Astrocyte (in vitro differentiated cells and primary cell): Measurements from ENCODE around the gene TBX21.

Source experiments
- EZH2 ChIP-seq: IDR thresholded peaks from 2 replicates; pipeline ENCODE4 v1.6.1; 2012; ENCODE audit warnings: mild to moderate bottlenecking, low read length, inconsistent platforms; ENCODE audit not compliant: insufficient read depth
- TF ChIP-seq, protein P1 (sequence below): IDR thresholded peaks from 2 replicates; pipeline ENCODE4 v1.5.1; 2011; ENCODE audit warnings: low read depth, mild to moderate bottlenecking, inconsistent platforms, low read length, moderate library complexity; ENCODE audit not compliant: insufficient read depth

DNA sequence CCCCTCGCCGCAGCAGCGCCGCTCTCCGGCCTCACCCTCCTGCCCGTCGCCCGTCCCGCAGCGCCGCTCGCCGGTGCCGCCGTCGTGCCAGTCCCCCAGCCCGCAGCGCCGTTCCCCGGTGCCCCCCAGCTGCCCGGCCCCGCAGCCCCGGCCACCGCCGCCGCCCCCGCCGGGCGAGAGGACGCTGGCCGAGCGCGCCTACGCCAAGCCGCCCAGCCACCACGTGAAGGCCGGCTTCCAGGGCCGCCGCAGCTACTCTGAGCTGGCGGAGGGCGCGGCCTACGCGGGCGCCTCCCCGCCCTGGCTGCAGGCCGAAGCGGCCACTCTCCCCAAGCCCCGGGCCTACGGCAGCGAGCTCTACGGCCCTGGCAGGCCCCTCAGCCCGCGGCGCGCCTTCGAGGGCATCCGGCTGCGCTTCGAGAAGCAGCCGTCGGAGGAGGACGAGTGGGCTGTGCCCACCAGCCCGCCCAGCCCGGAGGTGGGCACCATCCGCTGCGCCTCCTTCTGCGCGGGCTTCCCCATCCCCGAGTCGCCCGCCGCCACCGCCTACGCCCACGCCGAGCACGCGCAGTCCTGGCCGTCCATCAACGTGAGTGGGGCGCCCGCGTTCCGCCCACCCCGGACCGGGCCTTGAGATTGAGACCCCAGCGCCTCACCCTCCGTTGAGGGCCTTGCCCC lies 24.0 kb upstream of the TBX21 start:
- TF ChIP-seq, protein P1, sequence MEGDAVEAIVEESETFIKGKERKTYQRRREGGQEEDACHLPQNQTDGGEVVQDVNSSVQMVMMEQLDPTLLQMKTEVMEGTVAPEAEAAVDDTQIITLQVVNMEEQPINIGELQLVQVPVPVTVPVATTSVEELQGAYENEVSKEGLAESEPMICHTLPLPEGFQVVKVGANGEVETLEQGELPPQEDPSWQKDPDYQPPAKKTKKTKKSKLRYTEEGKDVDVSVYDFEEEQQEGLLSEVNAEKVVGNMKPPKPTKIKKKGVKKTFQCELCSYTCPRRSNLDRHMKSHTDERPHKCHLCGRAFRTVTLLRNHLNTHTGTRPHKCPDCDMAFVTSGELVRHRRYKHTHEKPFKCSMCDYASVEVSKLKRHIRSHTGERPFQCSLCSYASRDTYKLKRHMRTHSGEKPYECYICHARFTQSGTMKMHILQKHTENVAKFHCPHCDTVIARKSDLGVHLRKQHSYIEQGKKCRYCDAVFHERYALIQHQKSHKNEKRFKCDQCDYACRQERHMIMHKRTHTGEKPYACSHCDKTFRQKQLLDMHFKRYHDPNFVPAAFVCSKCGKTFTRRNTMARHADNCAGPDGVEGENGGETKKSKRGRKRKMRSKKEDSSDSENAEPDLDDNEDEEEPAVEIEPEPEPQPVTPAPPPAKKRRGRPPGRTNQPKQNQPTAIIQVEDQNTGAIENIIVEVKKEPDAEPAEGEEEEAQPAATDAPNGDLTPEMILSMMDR = no peak
- no peak for TF ChIP-seq EZH2
